SK-N-SH (cell line): ENCODE measurements around the gene SPO11.
"Not testable (repeated sequence)": the region's sequence is repeated elsewhere in the genome, so short reads cannot be mapped to it uniquely, and the experiment has no call there.

Experiments used
- CTCF ChIP-seq: fragments of 200-600 bp; sonication (generic); IDR thresholded peaks from 2 replicates; pipeline ENCODE4 v1.6.1; 2017; ENCODE audit warnings: antibody characterized with exemption, mild to moderate bottlenecking, moderate library complexity
- REST ChIP-seq: IDR thresholded peaks from 2 replicates; pipeline ENCODE4 v1.6.1; 2012; ENCODE audit warnings: mild to moderate bottlenecking, low read depth, low read length, moderate library complexity
- TF ChIP-seq, protein P1 (sequence below): IDR thresholded peaks from 2 replicates; pipeline ENCODE4 v1.4.0; 2012; ENCODE audit warnings: low read depth

DNA sequence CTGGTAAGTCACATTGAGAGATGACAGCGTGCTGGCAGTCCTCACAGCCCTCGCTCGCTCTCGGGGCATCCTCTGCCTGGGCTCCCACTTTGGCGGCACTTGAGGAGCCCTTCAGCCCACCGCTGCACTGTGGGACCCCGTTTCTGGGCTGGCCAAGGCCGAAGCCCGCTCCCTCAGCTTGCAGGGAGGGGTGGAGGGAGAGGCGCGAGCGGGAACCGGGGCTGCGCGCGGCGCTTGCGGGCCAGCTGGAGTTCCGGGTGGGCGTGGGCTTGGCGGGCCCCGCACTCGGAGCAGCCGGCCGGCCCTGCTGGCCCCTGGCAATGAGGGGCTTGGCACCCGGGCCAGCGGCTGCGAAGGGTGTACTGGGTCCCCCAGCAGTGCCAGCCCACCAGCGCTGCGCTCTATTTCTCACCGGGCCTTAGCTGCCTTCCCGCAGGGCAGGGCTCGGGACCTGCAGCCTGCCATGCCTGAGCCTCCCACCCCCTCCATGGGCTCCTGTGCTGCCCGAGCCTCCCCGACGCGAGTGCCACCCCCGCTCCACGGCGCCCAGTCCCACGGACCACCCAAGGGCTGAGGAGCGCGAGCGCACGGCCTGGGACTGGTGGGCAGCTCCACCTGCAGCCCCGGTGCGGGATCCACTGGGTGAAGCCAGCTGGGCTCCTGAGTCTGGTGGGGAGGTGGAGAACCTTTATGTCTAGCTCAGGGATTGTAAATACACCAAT, 18.8 kb downstream of the SPO11 start:
- TF ChIP-seq, protein P1, sequence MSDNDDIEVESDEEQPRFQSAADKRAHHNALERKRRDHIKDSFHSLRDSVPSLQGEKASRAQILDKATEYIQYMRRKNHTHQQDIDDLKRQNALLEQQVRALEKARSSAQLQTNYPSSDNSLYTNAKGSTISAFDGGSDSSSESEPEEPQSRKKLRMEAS = not testable (repeated sequence)
- TF ChIP-seq REST, CTCF: not testable (repeated sequence)
